Mesothelial cell of epicardium (in vitro differentiated cells): Measurements from ENCODE around the gene CGA. TPM values are rescaled to one million over a fixed set of nuclear protein-coding genes. Genes with fewer than 3 reads are reported as not detected.

Source experiments
- DNase-seq, 2 experiments: peaks; one replicate each; pipeline ENCODE4 v3.0.0; 2021; ENCODE audit warnings: low spot score in 2 of 2; ENCODE audit not compliant: unreplicated experiment in 2 of 2
- H3K27ac Mint-ChIP-seq: 2 replicates; pipeline ENCODE4 v1.8.0; 2021; ENCODE audit warnings: mixed read lengths
- H3K27me3 Mint-ChIP-seq: 2 replicates; pipeline ENCODE4 v1.8.0; 2021; ENCODE audit warnings: low read depth, mixed read lengths
- H3K36me3 Mint-ChIP-seq: 2 replicates; pipeline ENCODE4 v1.8.0; 2021; ENCODE audit warnings: mixed read lengths
- H3K4me1 Mint-ChIP-seq: 2 replicates; pipeline ENCODE4 v1.8.0; 2021; ENCODE audit warnings: mixed read lengths
- H3K4me3 Mint-ChIP-seq: 2 replicates; pipeline ENCODE4 v1.8.0; 2021; ENCODE audit warnings: mild to moderate bottlenecking, moderate library complexity, mixed read lengths
- H3K9me3 Mint-ChIP-seq: 2 replicates; pipeline ENCODE4 v1.8.0; 2021; ENCODE audit warnings: mixed read lengths
- CTCF ChIP-seq: fragments of 200-600 bp; sonication (generic); IDR thresholded peaks from one replicate; pipeline ENCODE4 v1.5.0; 2021; ENCODE audit warnings: antibody characterized with exemption; ENCODE audit not compliant: unreplicated experiment
- total RNA-seq: library from RNA; stranded (reverse); gene quantifications from 3 replicates; pipeline ENCODE4 v1.2.1, GENCODE V29; 2021

Gene CGA
- total RNA-seq, 1 donor from 2014 or later: not detected

GRCh38 chr6:87092435-87092834 lies 2.5 kb downstream of the CGA start:
- peaks cover 5% of the 10 kb centered on the region for H3K27me3 Mint-ChIP-seq
- no peaks in the 10 kb centered on the region for H3K9me3 Mint-ChIP-seq
- H3K4me1 Mint-ChIP-seq: no peaks in the 10 kb centered on the region
- H3K36me3 Mint-ChIP-seq: no peaks in the 10 kb centered on the region
- H3K27ac Mint-ChIP-seq: no peak overlapping the region
- TF ChIP-seq CTCF: no peak
- no peak for DNase-seq
- no peak overlapping the region for H3K4me3 Mint-ChIP-seq

GRCh38 chr6:87089135-87089534 lies 5.8 kb downstream of the CGA start:
- Mint-ChIP-seq H3K36me3 (no peaks in the 10 kb centered on the region), H3K4me3 (no peak overlapping the region), H3K27me3 (peaks cover 6% of the 10 kb centered on the region), H3K4me1 (no peaks in the 10 kb centered on the region), H3K9me3 (no peaks in the 10 kb centered on the region), H3K27ac (no peak overlapping the region)
- DNase-seq: no peak
- TF ChIP-seq CTCF: no peak

GRCh38 chr6:87088076-87088475 lies 6.8 kb downstream of the CGA start:
- Mint-ChIP-seq H3K27ac (no peak overlapping the region), H3K36me3 (no peaks in the 10 kb centered on the region), H3K4me3 (no peak overlapping the region), H3K4me1 (no peaks in the 10 kb centered on the region), H3K27me3 (peaks cover 6% of the 10 kb centered on the region), H3K9me3 (no peaks in the 10 kb centered on the region)
- DNase-seq: no peak
- no peak for TF ChIP-seq CTCF

- no peak for TF ChIP-seq CTCF
- Mint-ChIP-seq H3K27ac (no peak overlapping the region), H3K36me3 (no peaks in the 10 kb centered on the region), H3K27me3 (peaks cover 26% of the 10 kb centered on the region), H3K4me1 (no peaks in the 10 kb centered on the region), H3K4me3 (no peak overlapping the region), H3K9me3 (no peaks in the 10 kb centered on the region)
- no peak for DNase-seq
Observed at GRCh38 chr6:87082160-87082721, 12.7 kb downstream of the CGA start.

GRCh38 chr6:87078983-87079616 lies 15.8 kb downstream of the CGA start:
- peaks cover 24% of the 10 kb centered on the region for H3K27me3 Mint-ChIP-seq
- no peaks in the 10 kb centered on the region for H3K36me3 Mint-ChIP-seq
- H3K9me3 Mint-ChIP-seq: no peaks in the 10 kb centered on the region
- H3K4me3 Mint-ChIP-seq: no peak overlapping the region
- peak; percentile 78 for TF ChIP-seq CTCF
- no peaks in the 10 kb centered on the region for H3K4me1 Mint-ChIP-seq
- DNase-seq: peak; percentile 24 to 65
- no peak overlapping the region for H3K27ac Mint-ChIP-seq
